ENCODE data around the gene STARD10. TPM values are rescaled to one million over a fixed set of nuclear protein-coding genes. Genes with fewer than 3 reads are reported as not detected.
A peak's percentile ranks its signal among the peaks of the same experiment; 100 is the strongest.

Gene STARD10
- total RNA-seq, 2 experiments from 2014 or later, result 10.4 to 12.9 TPM

- Histone ChIP-seq H3K36me3 (ENCODE audit: insufficient read depth, low read length) (no peaks in the 10 kb centered on the region; the same call in 1 of the 2 replicates), H3K9me2 (ENCODE audit: insufficient read depth, low read length) (no peaks in the 10 kb centered on the region), H4K20me1 (ENCODE audit: insufficient read depth, low read length) (no peaks in the 10 kb centered on the region), H3K9me3 (ENCODE audit: low read length) (no peaks in the 10 kb centered on the region), H3K4me1 (ENCODE audit: insufficient read depth, low read length, poor library complexity, severe bottlenecking) (peaks cover 86% of the 10 kb centered on the region), H2AFZ (ENCODE audit: low read length) (no peak overlapping the region), H3K79me2 (ENCODE audit: insufficient read depth, low read depth, low read length) (peaks cover 16% of the 10 kb centered on the region; the same call in 1 of the 2 replicates), H3K27ac (ENCODE audit: low read depth, low read length, poor library complexity, severe bottlenecking) (peak overlapping the region; percentile 63), H3K4me2 (ENCODE audit: low read length) (peak overlapping the region; percentile 81), H3K4me3 (ENCODE audit: low read depth, low read length, poor library complexity, severe bottlenecking) (no peak overlapping the region)
- no TSS peak for BruUV-seq (replicated peaks)
- TF ChIP-seq EZH2phosphoT487 (IDR thresholded peaks at IDR 0.05; ENCODE audit: borderline replicate concordance, low read depth, low read length), result no peak
- TF ChIP-seq, protein P1, sequence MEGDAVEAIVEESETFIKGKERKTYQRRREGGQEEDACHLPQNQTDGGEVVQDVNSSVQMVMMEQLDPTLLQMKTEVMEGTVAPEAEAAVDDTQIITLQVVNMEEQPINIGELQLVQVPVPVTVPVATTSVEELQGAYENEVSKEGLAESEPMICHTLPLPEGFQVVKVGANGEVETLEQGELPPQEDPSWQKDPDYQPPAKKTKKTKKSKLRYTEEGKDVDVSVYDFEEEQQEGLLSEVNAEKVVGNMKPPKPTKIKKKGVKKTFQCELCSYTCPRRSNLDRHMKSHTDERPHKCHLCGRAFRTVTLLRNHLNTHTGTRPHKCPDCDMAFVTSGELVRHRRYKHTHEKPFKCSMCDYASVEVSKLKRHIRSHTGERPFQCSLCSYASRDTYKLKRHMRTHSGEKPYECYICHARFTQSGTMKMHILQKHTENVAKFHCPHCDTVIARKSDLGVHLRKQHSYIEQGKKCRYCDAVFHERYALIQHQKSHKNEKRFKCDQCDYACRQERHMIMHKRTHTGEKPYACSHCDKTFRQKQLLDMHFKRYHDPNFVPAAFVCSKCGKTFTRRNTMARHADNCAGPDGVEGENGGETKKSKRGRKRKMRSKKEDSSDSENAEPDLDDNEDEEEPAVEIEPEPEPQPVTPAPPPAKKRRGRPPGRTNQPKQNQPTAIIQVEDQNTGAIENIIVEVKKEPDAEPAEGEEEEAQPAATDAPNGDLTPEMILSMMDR (conservative IDR thresholded peaks at IDR 0.05; ENCODE audit: low read length), result no peak
- intact Hi-C loops (cut with micrococcal nuclease; ENCODE audit: unreplicated experiment), result no loop called here
- ChIA-PET CTCF (ENCODE audit: unreplicated experiment) (interaction anchor here (0.6 to 0.9 kb wide), 2 partner anchors 9 to 13 kb away, joined by 3 read pairs; no protein-coding TSS in a partner anchor), POLR2A (interaction anchor here (1.0 to 1.5 kb wide), 3 partner anchors 18 to 72 kb away, joined by 3 to 8 read pairs (median 3); partner anchors contain the start of gene STARD10)
- peak; percentile 37 for DNase-seq (ENCODE audit: low spot score)
Measured at GRCh38 chr11:72741429-72741833, 52.4 kb downstream of the STARD10 start.

DNA sequence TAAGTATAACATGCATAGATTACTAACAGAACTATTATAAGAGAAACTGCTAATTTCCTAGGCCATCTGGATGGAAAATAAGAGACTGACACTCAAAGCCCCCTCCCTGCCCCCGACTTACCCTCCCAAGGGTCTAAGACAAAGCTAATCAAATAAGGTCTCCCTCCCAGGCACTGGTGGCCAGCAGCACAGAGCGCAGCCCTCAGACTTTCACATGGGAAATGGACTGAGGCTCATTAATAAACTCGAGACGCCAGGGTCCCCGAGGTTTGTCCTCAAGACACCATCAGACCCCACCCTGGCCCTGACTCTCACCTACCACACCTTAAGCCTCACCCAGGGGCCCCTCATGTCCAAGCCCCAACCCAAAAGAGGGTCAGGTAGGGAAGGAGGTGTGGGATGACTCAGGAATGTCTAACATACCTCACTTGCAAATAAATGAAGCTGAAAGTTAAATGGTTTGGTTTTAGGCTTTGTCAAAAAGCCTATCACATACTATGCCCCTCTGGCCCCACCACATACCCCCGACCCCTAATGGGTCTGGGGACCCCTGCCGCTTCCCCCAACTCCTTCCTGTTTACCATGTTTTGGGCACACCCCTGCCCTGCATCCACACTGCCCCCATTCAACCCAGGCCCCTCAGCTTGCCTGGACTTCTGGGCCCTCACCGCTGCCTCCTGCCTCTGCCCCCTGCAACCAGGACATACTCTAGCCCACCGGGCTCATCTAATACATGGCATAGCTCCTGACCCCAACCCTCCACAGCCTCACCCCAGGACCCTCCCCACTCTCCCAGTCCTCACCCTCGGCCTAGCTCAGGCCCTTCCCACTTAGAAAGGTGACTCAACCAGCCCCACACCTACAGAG, 53.1 kb downstream of the STARD10 start:
- intact Hi-C loops (cut with micrococcal nuclease; ENCODE audit: unreplicated experiment), result no loop called here
- POLR2A ChIA-PET, result interaction anchor here (0.5 to 1.5 kb wide), 5 partner anchors 17 to 72 kb away, joined by 3 to 8 read pairs (median 3); partner anchors contain the start of gene STARD10
- no TSS peak for BruUV-seq (replicated peaks)
- Histone ChIP-seq H3K4me3 (ENCODE audit: low read depth, low read length, poor library complexity, severe bottlenecking) (peak overlapping the region; percentile 5), H3K4me2 (ENCODE audit: low read length) (peak overlapping the region; percentile 81), H4K20me1 (ENCODE audit: insufficient read depth, low read length) (no peaks in the 10 kb centered on the region), H2AFZ (ENCODE audit: low read length) (no peak overlapping the region), H3K27ac (ENCODE audit: low read depth, low read length, poor library complexity, severe bottlenecking) (peak overlapping the region; percentile 63), H3K79me2 (ENCODE audit: insufficient read depth, low read depth, low read length) (peaks cover 16% of the 10 kb centered on the region; the same call in 1 of the 2 replicates), H3K36me3 (ENCODE audit: insufficient read depth, low read length) (no peaks in the 10 kb centered on the region; the same call in 1 of the 2 replicates), H3K4me1 (ENCODE audit: insufficient read depth, low read length, poor library complexity, severe bottlenecking) (peaks cover 90% of the 10 kb centered on the region), H3K9me3 (ENCODE audit: low read length) (no peaks in the 10 kb centered on the region), H3K9me2 (ENCODE audit: insufficient read depth, low read length) (no peaks in the 10 kb centered on the region)
- TF ChIP-seq, protein P1 (conservative IDR thresholded peaks at IDR 0.05; ENCODE audit: low read length), result no peak
- no peak for TF ChIP-seq EZH2phosphoT487 (IDR thresholded peaks at IDR 0.05; ENCODE audit: borderline replicate concordance, low read depth, low read length)
- no peak for DNase-seq (ENCODE audit: low spot score)
- CTCF ChIA-PET (ENCODE audit: unreplicated experiment), result interaction anchor here (0.6 kb wide), 1 partner anchor 12 kb away, joined by 3 read pairs; no protein-coding TSS in a partner anchor

Measured in OCI-LY7 (cell line).